ENCODE measurements around the gene MUTYH.
"Not testable (repeated sequence)": the region's sequence is repeated elsewhere in the genome, so short reads cannot be mapped to it uniquely, and the experiment has no call there.

The MUTYH gene

GRCh38 chr1:45339789-45340558 is at the start of gene MUTYH, which contains the start of gene TOE1:
Gene MUTYH, minus strand, starts transcription at chr1:45340440. Its CDS starts 5,935 bp downstream, at chr1:45334505.
Gene TOE1, plus strand, starts transcription at chr1:45340170. Its CDS starts 83 bp downstream, at chr1:45340253.
- peak; percentile 72 for DNase-seq (ENCODE audit: low read depth, low spot score)

GRCh38 chr1:45386219-45386618 is 46.0 kb upstream of the MUTYH start:
- no peak for DNase-seq (ENCODE audit: low read depth, low spot score)

DNA sequence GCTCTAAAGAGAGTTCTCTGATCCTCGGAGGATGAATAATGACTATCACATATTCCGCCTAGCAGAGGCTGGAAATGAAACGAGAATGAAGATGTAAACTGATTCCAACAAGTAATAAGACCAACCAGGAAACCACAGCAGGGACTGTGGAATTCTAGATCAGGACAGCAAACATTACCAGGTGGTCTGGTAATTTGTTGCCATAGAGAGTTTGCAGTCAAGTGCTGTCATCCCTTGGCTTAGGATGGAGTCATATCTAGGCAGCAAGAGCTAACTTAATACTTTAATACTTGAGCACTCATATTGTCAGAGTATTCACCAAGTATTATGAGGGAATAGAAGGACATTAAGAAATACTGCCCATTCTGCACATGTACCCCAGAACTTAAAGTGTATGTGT is 45.1 kb upstream of the MUTYH start:
- DNase-seq (ENCODE audit: low read depth, low spot score): no peak

DNA sequence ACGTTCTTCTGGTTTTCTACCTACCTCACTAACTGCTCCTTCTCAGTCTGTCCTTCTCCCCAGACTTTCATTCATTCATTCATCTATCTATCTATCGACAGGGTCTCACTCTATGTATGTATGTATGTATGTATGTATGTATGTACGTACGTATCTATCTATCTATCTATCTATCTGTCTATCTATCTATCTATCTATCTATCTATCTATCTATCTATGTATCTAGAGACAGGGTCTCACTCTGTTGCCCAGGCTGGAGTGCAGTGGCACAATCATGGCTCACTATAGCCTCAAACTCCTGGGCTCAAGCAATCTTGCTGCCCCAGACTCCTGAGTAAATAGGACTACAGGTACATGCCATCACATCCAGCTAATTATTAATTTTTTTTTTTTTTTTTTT is 44.0 kb upstream of the MUTYH start:
- not testable (repeated sequence) for DNase-seq (ENCODE audit: low read depth, low spot score)

- DNase-seq (ENCODE audit: low read depth, low spot score): no peak
Observed at GRCh38 chr1:45383191-45383590, 43.0 kb upstream of the MUTYH start.

DNA sequence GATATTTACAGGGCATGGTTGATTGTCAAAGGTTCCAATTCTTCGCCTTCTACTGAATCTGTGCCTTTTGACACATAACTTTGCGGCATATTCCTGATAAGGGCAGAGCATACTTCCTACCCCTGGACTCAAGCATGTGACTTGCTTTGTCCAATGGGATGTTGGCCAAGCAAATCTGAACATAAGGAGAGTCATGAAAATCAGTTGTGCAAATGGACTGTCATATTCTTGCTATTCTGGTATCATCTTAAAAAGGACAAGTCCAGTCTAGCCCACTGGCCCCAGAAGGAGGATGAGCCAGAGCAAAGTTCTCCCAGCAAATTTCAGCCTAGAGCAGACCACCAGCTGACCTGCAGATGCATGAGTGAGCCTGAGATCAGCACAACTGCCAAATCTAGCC is 41.0 kb upstream of the MUTYH start:
- DNase-seq (ENCODE audit: low read depth, low spot score): no peak

GRCh38 chr1:45380730-45381129 is 40.5 kb upstream of the MUTYH start:
- DNase-seq (ENCODE audit: low read depth, low spot score): no peak

GRCh38 chr1:45380125-45380524 is 39.9 kb upstream of the MUTYH start:
- no peak for DNase-seq (ENCODE audit: low read depth, low spot score)

DNA sequence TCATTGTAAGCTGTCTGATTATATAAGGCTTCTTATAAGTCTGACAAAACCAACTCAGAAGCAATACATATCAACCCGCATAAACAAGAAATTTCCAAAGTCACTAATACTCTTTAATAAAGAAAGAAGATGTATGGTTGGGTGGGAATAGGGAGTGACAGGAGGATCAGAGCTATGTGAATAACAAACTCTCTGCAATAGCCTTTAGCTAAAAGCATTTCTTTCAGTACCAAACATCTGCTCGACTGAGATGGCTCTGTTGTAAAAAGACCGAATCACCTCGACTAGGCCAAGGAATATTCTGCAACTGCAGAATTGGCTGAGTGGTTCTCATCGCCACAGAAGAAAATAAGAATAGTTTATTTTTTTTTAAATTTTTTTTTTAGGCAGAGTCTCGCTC is 39.3 kb upstream of the MUTYH start:
- no peak for DNase-seq (ENCODE audit: low read depth, low spot score)

DNA sequence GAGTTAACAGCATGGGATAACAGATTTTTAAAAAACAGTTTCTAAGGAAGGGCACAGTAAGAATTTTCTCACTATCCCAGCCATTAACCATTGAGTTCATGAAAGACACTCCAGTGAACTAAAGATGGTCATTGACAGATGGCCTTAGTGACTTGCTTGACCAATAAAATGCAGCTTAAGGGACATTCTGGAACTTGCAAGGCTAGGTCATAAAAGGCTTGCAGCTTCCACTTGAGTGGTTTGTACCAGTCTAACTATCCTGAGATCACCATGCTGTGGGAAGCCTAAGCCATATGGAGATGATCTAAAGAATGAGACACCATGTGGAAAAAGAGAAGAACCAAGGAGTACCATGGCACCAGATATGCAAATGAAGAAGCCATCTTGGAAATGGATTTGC is 37.9 kb upstream of the MUTYH start:
- DNase-seq (ENCODE audit: low read depth, low spot score): no peak

GRCh38 chr1:45375104-45376090 is 35.2 kb upstream of the MUTYH start:
- DNase-seq (ENCODE audit: low read depth, low spot score): no peak

GRCh38 chr1:45373573-45373972 is 33.3 kb upstream of the MUTYH start:
- no peak for DNase-seq (ENCODE audit: low read depth, low spot score)

GRCh38 chr1:45370575-45370974 is 30.3 kb upstream of the MUTYH start:
- no peak for DNase-seq (ENCODE audit: low read depth, low spot score)

GRCh38 chr1:45365051-45365450 is 24.8 kb upstream of the MUTYH start:
- DNase-seq (ENCODE audit: low read depth, low spot score): no peak

DNA sequence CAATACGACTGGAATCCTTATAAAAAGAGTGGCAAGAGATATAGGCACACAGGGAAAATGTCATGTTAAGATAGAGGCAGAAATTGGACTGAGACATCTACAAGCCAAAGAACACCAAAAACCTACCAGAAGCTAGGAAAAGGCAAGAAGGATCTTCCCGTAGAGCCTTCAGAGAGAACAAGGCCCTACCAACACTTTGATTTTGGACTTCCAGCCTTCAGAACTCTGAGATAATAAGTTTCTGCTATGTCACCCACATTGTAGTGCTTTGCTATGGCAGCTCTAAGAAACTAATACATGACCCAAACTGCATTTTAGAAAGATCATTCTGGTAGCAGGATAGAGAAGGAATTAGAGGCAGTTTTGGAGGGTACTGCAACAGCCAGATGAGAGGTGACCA is 24.1 kb upstream of the MUTYH start:
- no peak for DNase-seq (ENCODE audit: low read depth, low spot score)

DNA sequence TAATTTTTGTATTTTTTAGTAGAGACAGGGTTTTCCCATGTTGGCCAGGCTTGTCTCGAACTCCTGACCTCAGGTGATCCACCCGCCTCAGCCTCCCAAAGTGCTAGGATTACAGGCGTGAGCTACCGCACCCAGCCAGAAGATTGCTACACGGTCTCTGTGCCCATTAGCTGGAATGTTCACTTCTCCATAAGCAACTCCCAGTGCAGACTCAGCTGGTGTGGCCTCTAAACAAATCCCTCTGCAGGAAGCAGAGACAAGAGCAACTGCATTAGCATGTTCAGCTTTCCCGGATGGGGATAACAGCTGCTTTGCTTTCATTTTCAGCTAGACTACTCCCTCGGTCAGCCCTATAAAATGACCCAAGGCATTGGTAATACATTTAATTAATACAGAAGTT is 20.7 kb upstream of the MUTYH start:
- peak; percentile 38 for DNase-seq (ENCODE audit: low read depth, low spot score)

DNA sequence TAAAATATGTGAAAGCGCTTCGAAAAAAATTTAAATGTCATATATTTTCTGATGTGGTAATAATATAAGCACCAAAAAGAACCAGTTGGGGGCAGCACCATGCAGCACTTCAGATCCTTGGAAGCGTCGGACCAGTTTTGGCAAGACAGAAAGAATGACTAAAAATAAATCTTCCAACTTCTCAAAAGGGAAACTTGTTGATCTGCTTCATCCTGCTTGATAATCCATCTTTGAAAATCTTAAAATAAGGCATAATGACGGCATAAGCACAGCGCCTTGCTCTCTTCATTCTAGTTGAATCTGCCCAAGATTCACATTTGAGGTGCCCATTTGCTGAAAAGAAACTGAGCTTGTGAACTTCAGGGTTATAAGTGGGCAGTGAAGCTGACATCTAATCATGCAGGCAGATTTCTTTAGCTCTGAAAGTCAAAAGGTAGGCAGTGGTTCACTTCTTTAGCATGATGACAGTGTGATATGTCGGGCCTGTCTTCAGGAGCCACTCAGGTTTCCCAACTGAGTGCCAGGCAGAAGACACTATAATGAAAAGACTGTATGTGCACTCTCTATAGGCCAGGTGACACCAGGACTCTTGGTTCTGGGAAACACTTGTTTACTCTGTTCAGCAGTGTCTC is 19.8 kb upstream of the MUTYH start:
- DNase-seq (ENCODE audit: low read depth, low spot score): no peak

- DNase-seq (ENCODE audit: low read depth, low spot score): no peak
Observed at GRCh38 chr1:45356186-45356585, 15.9 kb upstream of the MUTYH start.

- no peak for DNase-seq (ENCODE audit: low read depth, low spot score)
Observed at GRCh38 chr1:45355683-45356082, 15.4 kb upstream of the MUTYH start.

GRCh38 chr1:45354838-45355237 is 14.6 kb upstream of the MUTYH start:
- no peak for DNase-seq (ENCODE audit: low read depth, low spot score)

DNA sequence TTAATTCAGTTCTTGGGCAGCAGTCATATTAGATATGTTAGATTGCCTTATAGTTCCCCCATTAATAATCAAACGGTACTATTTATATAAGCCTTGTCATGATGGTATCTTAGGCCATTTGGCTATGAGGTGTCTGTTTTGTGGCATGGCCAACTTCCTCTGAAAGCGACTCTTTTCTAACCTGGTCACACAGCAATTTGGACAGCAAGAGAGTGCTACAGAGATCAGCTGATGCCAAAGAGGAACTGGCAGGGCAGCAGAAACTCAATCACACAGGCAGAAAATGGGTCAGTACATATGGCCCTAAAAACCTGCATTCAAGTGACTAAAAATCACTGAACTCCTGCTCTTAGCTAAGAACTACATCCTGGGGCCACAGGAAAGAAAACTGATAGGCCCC is 13.4 kb upstream of the MUTYH start:
- DNase-seq (ENCODE audit: low read depth, low spot score): no peak

DNA sequence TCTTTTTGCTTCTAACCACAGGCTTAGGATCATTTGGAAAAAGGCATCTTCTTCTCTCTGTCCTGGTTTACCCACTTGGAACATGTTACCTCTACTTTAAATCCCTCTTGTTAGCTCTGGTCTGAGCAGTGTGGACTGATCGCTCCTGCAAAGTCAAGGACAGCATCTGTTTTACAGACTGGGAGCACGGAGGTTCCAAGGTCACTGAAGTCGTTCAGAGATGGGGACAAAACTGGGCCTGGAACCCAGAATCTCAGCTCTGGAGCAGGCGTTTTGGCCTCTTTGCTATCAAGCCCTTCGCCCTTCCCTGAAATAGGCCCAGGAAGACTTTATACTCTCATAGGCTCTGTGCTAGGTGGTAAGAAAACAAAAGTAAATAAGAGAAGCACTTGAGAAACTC is 11.3 kb upstream of the MUTYH start:
- DNase-seq (ENCODE audit: low read depth, low spot score): no peak
